Measurements from ENCODE around the gene CRACDL.
"Not testable (repeated sequence)": the region's sequence is repeated elsewhere in the genome, so short reads cannot be mapped to it uniquely, and the experiment has no call there.

CRACDL gene

GRCh38 chr2:98903767-98904485, 32.1 kb downstream of the CRACDL start:
- DNase-seq: no peak

- no peak for DNase-seq
Measured at GRCh38 chr2:98903064-98903355, 33.0 kb downstream of the CRACDL start.

GRCh38 chr2:98902209-98903063, 33.6 kb downstream of the CRACDL start:
- no peak for DNase-seq

- DNase-seq: no peak
Measured at GRCh38 chr2:98901702-98902101, 34.3 kb downstream of the CRACDL start.

- DNase-seq: no peak
Measured at GRCh38 chr2:98901291-98901690, 34.7 kb downstream of the CRACDL start.

- no peak for DNase-seq
Measured at GRCh38 chr2:98900721-98901120, 35.3 kb downstream of the CRACDL start.

- not testable (repeated sequence) for DNase-seq
Measured at GRCh38 chr2:98899703-98900078, 36.3 kb downstream of the CRACDL start.

GRCh38 chr2:98899041-98899702, 36.9 kb downstream of the CRACDL start:
- DNase-seq: no peak

GRCh38 chr2:98898423-98898841, 37.6 kb downstream of the CRACDL start:
- no peak for DNase-seq

GRCh38 chr2:98897746-98898145, 38.3 kb downstream of the CRACDL start:
- no peak for DNase-seq

- no peak for DNase-seq
Measured at GRCh38 chr2:98896944-98897343, 39.1 kb downstream of the CRACDL start.

- no peak for DNase-seq
Measured at GRCh38 chr2:98896416-98896815, 39.6 kb downstream of the CRACDL start.

- DNase-seq: no peak
Measured at GRCh38 chr2:98895901-98896300, 40.1 kb downstream of the CRACDL start.

GRCh38 chr2:98895221-98895620, 40.8 kb downstream of the CRACDL start:
- DNase-seq: no peak

- DNase-seq: no peak
Measured at GRCh38 chr2:98894331-98895000, 41.6 kb downstream of the CRACDL start.

- DNase-seq: no peak
Measured at GRCh38 chr2:98893911-98894321, 42.1 kb downstream of the CRACDL start.

GRCh38 chr2:98892871-98893270, 43.2 kb downstream of the CRACDL start:
- DNase-seq: no peak

GRCh38 chr2:98891591-98891990, 44.4 kb downstream of the CRACDL start:
- no peak for DNase-seq

- no peak for DNase-seq
Measured at GRCh38 chr2:98886066-98886554, 49.9 kb downstream of the CRACDL start.

GRCh38 chr2:98884658-98885057, 51.4 kb downstream of the CRACDL start:
- DNase-seq: no peak

- DNase-seq: no peak
Measured at GRCh38 chr2:98883780-98884211, 52.2 kb downstream of the CRACDL start.

GRCh38 chr2:98882971-98883779, 52.9 kb downstream of the CRACDL start:
- DNase-seq: no peak

All from kidney glomerular epithelial cell (primary cell).